ENCODE data around the gene TBL2.
"Not testable (repeated sequence)": the region's sequence is repeated elsewhere in the genome, so short reads cannot be mapped to it uniquely, and the experiment has no call there.

TBL2 gene

GRCh38 chr7:73578342-73579128 is at the start of gene TBL2:
TSS of gene TBL2 (minus strand) at chr7:73578579. CDS start at chr7:73578549, 30 bp downstream.
- DNase-seq = peak; percentile 100

- no peak for DNase-seq
Measured at GRCh38 chr7:73626814-73627213, 48.4 kb upstream of the TBL2 start.

GRCh38 chr7:73625276-73625675 is 46.9 kb upstream of the TBL2 start:
- DNase-seq = no peak

- DNase-seq = no peak
Measured at GRCh38 chr7:73624669-73625001, 46.3 kb upstream of the TBL2 start.

GRCh38 chr7:73623798-73624668 is 45.7 kb upstream of the TBL2 start, which contains the start of gene MLXIPL:
TSS of gene MLXIPL (minus strand) at chr7:73624522. CDS start at chr7:73624492, 30 bp downstream.
- peak; percentile 94 for DNase-seq

GRCh38 chr7:73622909-73623797 is 44.8 kb upstream of the TBL2 start:
- DNase-seq = peak; percentile 22

- DNase-seq = no peak
Measured at GRCh38 chr7:73622527-73622908, 44.1 kb upstream of the TBL2 start.

- no peak for DNase-seq
Measured at GRCh38 chr7:73621168-73622063, 43.0 kb upstream of the TBL2 start.

GRCh38 chr7:73619394-73619793 is 41.0 kb upstream of the TBL2 start:
- not testable (repeated sequence) for DNase-seq

- no peak for DNase-seq
Measured at GRCh38 chr7:73618538-73618937, 40.2 kb upstream of the TBL2 start.

- not testable (repeated sequence) for DNase-seq
Measured at GRCh38 chr7:73617520-73617919, 39.1 kb upstream of the TBL2 start.

- peak; percentile 44 for DNase-seq
Measured at GRCh38 chr7:73615886-73616285, 37.5 kb upstream of the TBL2 start.

- not testable (repeated sequence) for DNase-seq
Measured at GRCh38 chr7:73614937-73615336, 36.6 kb upstream of the TBL2 start.

GRCh38 chr7:73613954-73614735 is 35.8 kb upstream of the TBL2 start:
- DNase-seq = peak; percentile 42

- DNase-seq = peak; percentile 91
Measured at GRCh38 chr7:73612598-73613269, 34.4 kb upstream of the TBL2 start.

GRCh38 chr7:73611017-73611555 is 32.7 kb upstream of the TBL2 start:
- DNase-seq = no peak

GRCh38 chr7:73610105-73610504 is 31.7 kb upstream of the TBL2 start:
- DNase-seq = no peak

- not testable (repeated sequence) for DNase-seq
Measured at GRCh38 chr7:73607692-73607983, 29.3 kb upstream of the TBL2 start.

- peak; percentile 78 for DNase-seq
Measured at GRCh38 chr7:73606801-73607691, 28.7 kb upstream of the TBL2 start.

Measured in hematopoietic multipotent progenitor cell treated with erythropoietin and hydrocortisone succinate and interleukin-3 and kit ligand, for 6 days (in vitro differentiated cells).